HG03095 (cell line): ENCODE results near the gene LCNL1.
"Not testable (repeated sequence)": the region's sequence is repeated elsewhere in the genome, so short reads cannot be mapped to it uniquely, and the experiment has no call there.

Experiments
- ATAC-seq: cut with Tn5 transposase; IDR thresholded peaks from one replicate; pipeline ENCODE4 v1.9.1; 2021; ENCODE audit warnings: moderate library complexity; ENCODE audit not compliant: unreplicated experiment

Gene LCNL1

GRCh38 chr9:136990242-136990911, 7.6 kb downstream of the LCNL1 start:
- no peak for ATAC-seq

GRCh38 chr9:136991993-136992818, 9.4 kb downstream of the LCNL1 start, which contains the start of gene PAXX:
Gene PAXX, plus strand, starts transcription at chr9:136992422. Its CDS starts 22 bp downstream, at chr9:136992444.
- peak; percentile 74 for ATAC-seq

GRCh38 chr9:136992819-136993369, 10.1 kb downstream of the LCNL1 start:
- no peak for ATAC-seq

- ATAC-seq = no peak
Measured at GRCh38 chr9:136994180-136994887, 11.5 kb downstream of the LCNL1 start.

GRCh38 chr9:136994888-136995230, 12.1 kb downstream of the LCNL1 start:
- no peak for ATAC-seq

GRCh38 chr9:136995362-136995761, 12.6 kb downstream of the LCNL1 start:
- no peak for ATAC-seq

- ATAC-seq = no peak
Measured at GRCh38 chr9:136995772-136996311, 13.0 kb downstream of the LCNL1 start.

GRCh38 chr9:136996361-136997292, 13.8 kb downstream of the LCNL1 start, which contains the start of gene CLIC3:
Gene CLIC3, minus strand, starts transcription at chr9:136996568. Its CDS starts 25 bp downstream, at chr9:136996543.
- ATAC-seq = no peak

GRCh38 chr9:136997371-136997770, 14.6 kb downstream of the LCNL1 start:
- ATAC-seq = no peak

- no peak for ATAC-seq
Measured at GRCh38 chr9:136997830-136998234, 15.0 kb downstream of the LCNL1 start.

- peak; percentile 68 for ATAC-seq
Measured at GRCh38 chr9:137000177-137000930, 17.6 kb downstream of the LCNL1 start.

GRCh38 chr9:137001857-137002645, 19.3 kb downstream of the LCNL1 start:
- no peak for ATAC-seq

GRCh38 chr9:137002646-137003041, 19.9 kb downstream of the LCNL1 start:
- ATAC-seq = no peak

- ATAC-seq = not testable (repeated sequence)
Measured at GRCh38 chr9:137004285-137004684, 21.5 kb downstream of the LCNL1 start.

- no peak for ATAC-seq
Measured at GRCh38 chr9:137006116-137007003, 23.6 kb downstream of the LCNL1 start.

- no peak for ATAC-seq
Measured at GRCh38 chr9:137007108-137007815, 24.5 kb downstream of the LCNL1 start.

- no peak for ATAC-seq
Measured at GRCh38 chr9:137007816-137008270, 25.1 kb downstream of the LCNL1 start.
